ENCODE results near the gene MAB21L3. TPM values are rescaled to one million over a fixed set of nuclear protein-coding genes. Genes with fewer than 3 reads are reported as not detected.

Gene MAB21L3
- total RNA-seq, 1 experiment from 2014 or later = not detected

- H3K9me3 ChIP-seq (replicated peaks) = no peaks in the 10 kb centered on the region
- no peak overlapping the region for H3K27ac ChIP-seq
- no peaks in the 10 kb centered on the region for H3K36me3 ChIP-seq
- peaks cover 4% of the 10 kb centered on the region for H3K27me3 ChIP-seq (replicated peaks)
- DNase-seq (ENCODE audit: low read depth in 1 of 2, low spot score in 2 of 2) = no peak
- H3K4me3 ChIP-seq = no peak overlapping the region
- H3K4me1 ChIP-seq (replicated peaks) = no peaks in the 10 kb centered on the region
Observed at GRCh38 chr1:116168277-116169032, 57.3 kb downstream of the MAB21L3 start.

GRCh38 chr1:116169898-116170297 is 58.7 kb downstream of the MAB21L3 start:
- Histone ChIP-seq H3K36me3 (no peaks in the 10 kb centered on the region), H3K27me3 (replicated peaks) (peaks cover 4% of the 10 kb centered on the region), H3K4me3 (no peak overlapping the region), H3K9me3 (replicated peaks) (no peaks in the 10 kb centered on the region), H3K27ac (no peak overlapping the region), H3K4me1 (replicated peaks) (no peaks in the 10 kb centered on the region)
- DNase-seq (ENCODE audit: low read depth in 1 of 2, low spot score in 2 of 2) = no peak

- Histone ChIP-seq H3K4me3 (no peak overlapping the region), H3K4me1 (replicated peaks) (no peaks in the 10 kb centered on the region), H3K9me3 (replicated peaks) (no peaks in the 10 kb centered on the region), H3K27ac (no peak overlapping the region), H3K27me3 (replicated peaks) (peaks cover 4% of the 10 kb centered on the region), H3K36me3 (no peaks in the 10 kb centered on the region)
- DNase-seq (ENCODE audit: low read depth in 1 of 2, low spot score in 2 of 2) = no peak
Observed at GRCh38 chr1:116170721-116171589, 59.8 kb downstream of the MAB21L3 start.

GRCh38 chr1:116172666-116173065 is 61.5 kb downstream of the MAB21L3 start:
- H3K4me1 ChIP-seq (replicated peaks) = no peaks in the 10 kb centered on the region
- no peaks in the 10 kb centered on the region for H3K36me3 ChIP-seq
- no peak for DNase-seq (ENCODE audit: low read depth in 1 of 2, low spot score in 2 of 2)
- no peak overlapping the region for H3K4me3 ChIP-seq
- peaks cover 4% of the 10 kb centered on the region for H3K27me3 ChIP-seq (replicated peaks)
- H3K9me3 ChIP-seq (replicated peaks) = no peaks in the 10 kb centered on the region
- no peak overlapping the region for H3K27ac ChIP-seq

- Histone ChIP-seq H3K4me3 (no peak overlapping the region), H3K9me3 (replicated peaks) (no peaks in the 10 kb centered on the region), H3K36me3 (no peaks in the 10 kb centered on the region), H3K4me1 (replicated peaks) (no peaks in the 10 kb centered on the region), H3K27ac (no peak overlapping the region), H3K27me3 (replicated peaks) (no peaks in the 10 kb centered on the region; the same call in 1 of the 2 replicates)
- no peak for DNase-seq (ENCODE audit: low read depth in 1 of 2, low spot score in 2 of 2)
Observed at GRCh38 chr1:116175611-116176010, 64.4 kb downstream of the MAB21L3 start.

- H3K27me3 ChIP-seq (replicated peaks) = 0 out of 2 replicates have a peak, but pooled peaks cover 2% of the 10 kb centered on the region
- no peak overlapping the region for H3K4me3 ChIP-seq
- H3K36me3 ChIP-seq = no peaks in the 10 kb centered on the region
- DNase-seq (ENCODE audit: low read depth in 1 of 2, low spot score in 2 of 2) = no peak
- H3K27ac ChIP-seq = no peak overlapping the region
- H3K4me1 ChIP-seq (replicated peaks) = no peaks in the 10 kb centered on the region
- H3K9me3 ChIP-seq (replicated peaks) = no peaks in the 10 kb centered on the region
Observed at GRCh38 chr1:116176306-116176789, 65.1 kb downstream of the MAB21L3 start.

- Histone ChIP-seq H3K36me3 (no peaks in the 10 kb centered on the region), H3K4me1 (replicated peaks) (no peaks in the 10 kb centered on the region), H3K27me3 (replicated peaks) (0 out of 2 replicates have a peak, but pooled peaks cover 3% of the 10 kb centered on the region), H3K27ac (no peak overlapping the region), H3K9me3 (replicated peaks) (no peaks in the 10 kb centered on the region), H3K4me3 (no peak overlapping the region)
- DNase-seq (ENCODE audit: low read depth in 1 of 2, low spot score in 2 of 2) = no peak
Observed at GRCh38 chr1:116177861-116178260, 66.7 kb downstream of the MAB21L3 start.

GRCh38 chr1:116178837-116179236 is 67.6 kb downstream of the MAB21L3 start:
- Histone ChIP-seq H3K4me3 (no peak overlapping the region), H3K9me3 (replicated peaks) (no peaks in the 10 kb centered on the region), H3K27ac (no peak overlapping the region), H3K36me3 (no peaks in the 10 kb centered on the region), H3K4me1 (replicated peaks) (no peaks in the 10 kb centered on the region), H3K27me3 (replicated peaks) (peaks cover 9% of the 10 kb centered on the region; the same call in 1 of the 2 replicates)
- no peak for DNase-seq (ENCODE audit: low read depth in 1 of 2, low spot score in 2 of 2)

- no peaks in the 10 kb centered on the region for H3K36me3 ChIP-seq
Observed at GRCh38 chr1:116179419-116179818, 68.2 kb downstream of the MAB21L3 start.

GRCh38 chr1:116179964-116180363 is 68.8 kb downstream of the MAB21L3 start:
- no peak overlapping the region for H3K4me3 ChIP-seq
- H3K36me3 ChIP-seq = no peaks in the 10 kb centered on the region
- H3K9me3 ChIP-seq (replicated peaks) = no peaks in the 10 kb centered on the region
- H3K4me1 ChIP-seq (replicated peaks) = no peaks in the 10 kb centered on the region
- DNase-seq (ENCODE audit: low read depth in 1 of 2, low spot score in 2 of 2) = no peak
- no peak overlapping the region for H3K27ac ChIP-seq
- H3K27me3 ChIP-seq (replicated peaks) = peaks cover 9% of the 10 kb centered on the region; the same call in 1 of the 2 replicates

More at GRCh38 chr1:116179419-116179818, 68.2 kb downstream of the MAB21L3 start:
- no peak overlapping the region for H3K27ac ChIP-seq
- DNase-seq (ENCODE audit: low read depth in 1 of 2, low spot score in 2 of 2) = no peak
- no peak overlapping the region for H3K4me3 ChIP-seq
- H3K27me3 ChIP-seq (replicated peaks) = peaks cover 9% of the 10 kb centered on the region; the same call in 1 of the 2 replicates
- no peaks in the 10 kb centered on the region for H3K9me3 ChIP-seq (replicated peaks)
- no peaks in the 10 kb centered on the region for H3K4me1 ChIP-seq (replicated peaks)

- no peak overlapping the region for H3K27ac ChIP-seq
- peaks cover 9% of the 10 kb centered on the region; the same call in 1 of the 2 replicates for H3K27me3 ChIP-seq (replicated peaks)
- no peaks in the 10 kb centered on the region for H3K36me3 ChIP-seq
- no peak for DNase-seq (ENCODE audit: low read depth in 1 of 2, low spot score in 2 of 2)
- H3K9me3 ChIP-seq (replicated peaks) = no peaks in the 10 kb centered on the region
- H3K4me3 ChIP-seq = no peak overlapping the region
- no peaks in the 10 kb centered on the region for H3K4me1 ChIP-seq (replicated peaks)
Observed at GRCh38 chr1:116182019-116182714, 71.0 kb downstream of the MAB21L3 start.

All from SJSA1 (cell line).